Measurements from ENCODE around the gene PICALM.

PICALM gene

GRCh38 chr11:86014221-86014620 is 54.7 kb downstream of the PICALM start:
- Mint-ChIP-seq H3K4me3 (no peak overlapping the region), H3K4me1 (peaks cover 14% of the 10 kb centered on the region), H3K27ac (no peak overlapping the region), H3K27me3 (ENCODE audit: low read depth) (no peaks in the 10 kb centered on the region), H3K36me3 (ENCODE audit: low read depth) (peaks cover 45% of the 10 kb centered on the region), H3K9me3 (no peaks in the 10 kb centered on the region)
- TF ChIP-seq CTCF (IDR thresholded peaks at IDR 0.05; ENCODE audit: unreplicated experiment in 3 of 3), result no peak

GRCh38 chr11:86013713-86014112 is 55.2 kb downstream of the PICALM start:
- H3K4me3 Mint-ChIP-seq, result no peak overlapping the region
- TF ChIP-seq CTCF (IDR thresholded peaks at IDR 0.05; ENCODE audit: unreplicated experiment in 3 of 3), result no peak
- no peaks in the 10 kb centered on the region for H3K9me3 Mint-ChIP-seq
- peaks cover 14% of the 10 kb centered on the region for H3K4me1 Mint-ChIP-seq
- peaks cover 42% of the 10 kb centered on the region for H3K36me3 Mint-ChIP-seq (ENCODE audit: low read depth)
- no peak overlapping the region for H3K27ac Mint-ChIP-seq
- H3K27me3 Mint-ChIP-seq (ENCODE audit: low read depth), result no peaks in the 10 kb centered on the region

GRCh38 chr11:86011175-86011574 is 57.7 kb downstream of the PICALM start:
- Mint-ChIP-seq H3K4me3 (no peak overlapping the region), H3K9me3 (no peaks in the 10 kb centered on the region), H3K27me3 (ENCODE audit: low read depth) (no peaks in the 10 kb centered on the region), H3K4me1 (peaks cover 10% of the 10 kb centered on the region), H3K36me3 (ENCODE audit: low read depth) (peaks cover 54% of the 10 kb centered on the region), H3K27ac (no peak overlapping the region)
- no peak for TF ChIP-seq CTCF (IDR thresholded peaks at IDR 0.05; ENCODE audit: unreplicated experiment in 3 of 3)

- Mint-ChIP-seq H3K4me3 (no peak overlapping the region), H3K4me1 (no peaks in the 10 kb centered on the region), H3K27me3 (ENCODE audit: low read depth) (no peaks in the 10 kb centered on the region), H3K36me3 (ENCODE audit: low read depth) (peaks cover 58% of the 10 kb centered on the region), H3K9me3 (no peaks in the 10 kb centered on the region), H3K27ac (no peak overlapping the region)
- no peak for TF ChIP-seq CTCF (IDR thresholded peaks at IDR 0.05; ENCODE audit: unreplicated experiment in 3 of 3)
Measured at GRCh38 chr11:86003654-86004053, 65.2 kb downstream of the PICALM start.

- no peaks in the 10 kb centered on the region for H3K9me3 Mint-ChIP-seq
- peaks cover 57% of the 10 kb centered on the region for H3K36me3 Mint-ChIP-seq (ENCODE audit: low read depth)
- no peak overlapping the region for H3K4me3 Mint-ChIP-seq
- no peaks in the 10 kb centered on the region for H3K27me3 Mint-ChIP-seq (ENCODE audit: low read depth)
- TF ChIP-seq CTCF (IDR thresholded peaks at IDR 0.05; ENCODE audit: unreplicated experiment in 3 of 3), result no peak
- no peaks in the 10 kb centered on the region for H3K4me1 Mint-ChIP-seq
- no peak overlapping the region for H3K27ac Mint-ChIP-seq
Measured at GRCh38 chr11:86002431-86002830, 66.5 kb downstream of the PICALM start.

- H3K27me3 Mint-ChIP-seq (ENCODE audit: low read depth), result no peaks in the 10 kb centered on the region
- no peaks in the 10 kb centered on the region for H3K9me3 Mint-ChIP-seq
- no peak overlapping the region for H3K27ac Mint-ChIP-seq
- H3K4me3 Mint-ChIP-seq, result no peak overlapping the region
- TF ChIP-seq CTCF (IDR thresholded peaks at IDR 0.05; ENCODE audit: unreplicated experiment in 3 of 3), result no peak
- peaks cover 5% of the 10 kb centered on the region for H3K4me1 Mint-ChIP-seq
- peaks cover 55% of the 10 kb centered on the region for H3K36me3 Mint-ChIP-seq (ENCODE audit: low read depth)
Measured at GRCh38 chr11:85991508-85991907, 77.4 kb downstream of the PICALM start.
